Keratinocyte (primary cell): ENCODE data around the gene NUTF2. TPM values are rescaled to one million over a fixed set of nuclear protein-coding genes. Genes with fewer than 3 reads are reported as not detected.

Experiments
- DNase-seq: peaks from one replicate; pipeline ENCODE4 v3.0.0-alpha.2; 2011; ENCODE audit warnings: low read depth, missing footprints, low spot score
- FAIRE-seq: peaks from 2 replicates; lab custom pipeline; 2011; peaks lifted over from hg19 to GRCh38; lab: Jason Lieb, UNC
- H2AFZ ChIP-seq: 2 replicates; pipeline ENCODE4 v1.6.0; 2012; ENCODE audit warnings: low read length, control low read depth, inconsistent platforms; ENCODE audit not compliant: control insufficient read depth
- H3K27ac ChIP-seq: 2 replicates; pipeline ENCODE4 v1.5.1; 2011; ENCODE audit warnings: low read length; ENCODE audit not compliant: control insufficient read depth, insufficient read depth
- H3K27me3 ChIP-seq: 3 replicates; pipeline ENCODE4 v1.6.0; 2011; ENCODE audit warnings: low read length; ENCODE audit not compliant: control insufficient read depth, insufficient read depth; ENCODE audit errors: extremely low read depth
- H3K36me3 ChIP-seq, 2 experiments: 2 replicates in 1 of 2; 3 replicates in 1 of 2; pipeline ENCODE4 v1.5.1; 2011; ENCODE audit warnings: low read length in 2 of 2, mild to moderate bottlenecking in 1 of 2; ENCODE audit not compliant: control insufficient read depth in 2 of 2, insufficient read depth in 2 of 2; ENCODE audit errors: extremely low read depth in 1 of 2
- H3K4me1 ChIP-seq: 3 replicates; pipeline ENCODE4 v1.5.1; 2011; ENCODE audit warnings: low read length; ENCODE audit not compliant: control insufficient read depth, insufficient read depth; ENCODE audit errors: extremely low read depth
- H3K4me2 ChIP-seq: 3 replicates; pipeline ENCODE4 v1.6.0; 2011; ENCODE audit warnings: low read depth, low read length; ENCODE audit not compliant: control insufficient read depth, insufficient read depth; ENCODE audit errors: extremely low read depth
- H3K4me3 ChIP-seq, 3 experiments: fragments of 200-600 bp in 1 of 3; sonication (generic) in 1 of 3; 2 replicates in 2 of 3; 3 replicates in 1 of 3; pipeline ENCODE4 v1.5.1; 2011 to 2016; ENCODE audit warnings: low read length in 3 of 3, mild to moderate bottlenecking in 3 of 3, control low read depth in 2 of 3, inconsistent platforms in 1 of 3, low read depth in 1 of 3, mixed read lengths in 1 of 3, mixed run types in 1 of 3, moderate library complexity in 1 of 3; ENCODE audit not compliant: control insufficient read depth in 2 of 3, insufficient read depth in 2 of 3; ENCODE audit errors: extremely low read depth in 1 of 3
- H3K79me2 ChIP-seq: 2 replicates; pipeline ENCODE4 v1.6.0; 2012; ENCODE audit warnings: low read length; ENCODE audit not compliant: control insufficient read depth, insufficient read depth
- H3K9ac ChIP-seq: 3 replicates; pipeline ENCODE4 v1.6.0; 2011; ENCODE audit warnings: low read length; ENCODE audit not compliant: control insufficient read depth, insufficient read depth; ENCODE audit errors: extremely low read depth
- H3K9me1 ChIP-seq: 3 replicates; pipeline ENCODE4 v1.6.0; 2011; ENCODE audit warnings: low read length; ENCODE audit not compliant: control insufficient read depth, insufficient read depth; ENCODE audit errors: extremely low read depth
- H3K9me3 ChIP-seq: 2 replicates; pipeline ENCODE4 v1.5.1; 2012; ENCODE audit warnings: low read depth, low read length; ENCODE audit not compliant: control insufficient read depth
- H4K20me1 ChIP-seq: 3 replicates; pipeline ENCODE4 v1.6.0; 2011; ENCODE audit warnings: low read length; ENCODE audit not compliant: control insufficient read depth, insufficient read depth; ENCODE audit errors: extremely low read depth
- CTCF ChIP-seq, 3 experiments: IDR thresholded peaks in 1 of 3; conservative IDR thresholded peaks in 1 of 3; optimal IDR thresholded peaks in 1 of 3; 2 replicates in 2 of 3; 3 replicates in 1 of 3; pipeline versions ENCODE3 to v1.5.1; 2011; ENCODE audit warnings: low read length in 3 of 3, mild to moderate bottlenecking in 3 of 3, moderate library complexity in 2 of 3, control low read depth in 1 of 3, inconsistent platforms in 1 of 3; ENCODE audit not compliant: insufficient read depth in 2 of 3; ENCODE audit errors: extremely low read depth in 1 of 3
- EZH2 ChIP-seq: IDR thresholded peaks from one replicate; pipeline ENCODE4 v1.6.1; 2012; ENCODE audit warnings: inconsistent platforms, mild to moderate bottlenecking, low read length, moderate library complexity
- dilution Hi-C: fragments of 300-500 bp; cut with MboI; formaldehyde crosslinking; loops from one replicate; pipeline ENCODE4 v1.7.0; 2020; ENCODE audit warnings: low sequenced_read_pairs; ENCODE audit not compliant: extremely low pct_ligation_motif_present
- polyA plus RNA-seq, 5 experiments: library from polyadenylated mRNA; depleted of rRNA in 3 of 5; stranded (reverse) in 3 of 5; stranded (forward) in 1 of 5; unstranded in 1 of 5; fragments of >200 nt; gene quantifications; 1 replicate in 1 of 5; 2 replicates in 3 of 5; 3 replicates in 1 of 5; pipeline versions ENCODE4 v1.2.1 to v1.2.3, GENCODE V29; 2011 to 2012; ENCODE audit warnings: missing spikeins in 2 of 5, low read depth in 1 of 5, low replicate concordance in 1 of 5

NUTF2 gene
- polyA plus RNA-seq, 1 donor (not counting 4 experiments of a cell fraction or from before 2014, with no cell fraction given) = 189 TPM

DNA sequence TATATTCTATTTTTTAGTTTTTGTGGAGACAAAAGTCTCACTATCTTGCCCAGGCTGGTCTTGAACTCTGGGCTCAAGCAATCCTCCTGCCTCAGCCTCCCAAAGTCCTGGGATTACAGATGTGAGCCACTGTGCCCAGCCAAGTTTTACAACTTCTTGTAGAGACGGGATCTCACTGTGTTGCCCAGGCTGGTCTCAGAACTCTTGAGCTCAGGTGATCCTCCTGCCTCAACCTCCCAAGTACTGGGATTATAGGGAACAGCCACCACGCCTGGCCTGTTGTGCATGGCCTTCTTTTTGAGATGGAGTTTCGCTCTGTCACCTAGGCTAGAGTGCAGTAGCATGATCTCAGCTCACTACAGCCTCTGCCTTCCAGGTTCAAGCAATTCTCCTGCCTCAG lies 6.9 kb downstream of the NUTF2 start:
- H3K9ac ChIP-seq = no peak overlapping the region
- H3K27me3 ChIP-seq = no peaks in the 10 kb centered on the region
- H3K4me1 ChIP-seq = peaks cover 21% of the 10 kb centered on the region
- H3K36me3 ChIP-seq = peaks cover 0 to 22% of the 10 kb centered on the region in 2 experiments
- H3K27ac ChIP-seq = no peak overlapping the region
- TF ChIP-seq CTCF (optimal IDR thresholded peaks at IDR 0.05 in 1 of 3, IDR thresholded peaks at IDR 0.05 in 1 of 3, conservative IDR thresholded peaks at IDR 0.05 in 1 of 3; ENCODE audit: extremely low read depth in 1 of 3, insufficient read depth in 2 of 3, low read length in 3 of 3) = no peak
- no peak for TF ChIP-seq EZH2
- dilution Hi-C loops = no loop called here
- DNase-seq = no peak
- no peak for FAIRE-seq
- no peak overlapping the region for H2AFZ ChIP-seq
- peaks cover 91% of the 10 kb centered on the region for H3K79me2 ChIP-seq
- H3K9me3 ChIP-seq = no peaks in the 10 kb centered on the region
- no peak overlapping the region for H3K4me3 ChIP-seq
- peaks cover 27% of the 10 kb centered on the region for H4K20me1 ChIP-seq
- peaks cover 7% of the 10 kb centered on the region for H3K9me1 ChIP-seq
- H3K4me2 ChIP-seq = no peak overlapping the region

GRCh38 chr16:67855789-67856188 lies 9.1 kb downstream of the NUTF2 start:
- H3K4me1 ChIP-seq = peaks cover 25% of the 10 kb centered on the region
- no peaks in the 10 kb centered on the region for H3K27me3 ChIP-seq
- no peak overlapping the region for H3K4me2 ChIP-seq
- DNase-seq = no peak
- H3K9ac ChIP-seq = no peak overlapping the region
- no peak for FAIRE-seq
- TF ChIP-seq EZH2 = no peak
- TF ChIP-seq CTCF (optimal IDR thresholded peaks at IDR 0.05 in 1 of 3, IDR thresholded peaks at IDR 0.05 in 1 of 3, conservative IDR thresholded peaks at IDR 0.05 in 1 of 3; ENCODE audit: extremely low read depth in 1 of 3, insufficient read depth in 2 of 3, low read length in 3 of 3) = no peak
- peaks cover 27% of the 10 kb centered on the region for H4K20me1 ChIP-seq
- H3K4me3 ChIP-seq = no peak overlapping the region
- peaks cover 92% of the 10 kb centered on the region for H3K79me2 ChIP-seq
- H3K27ac ChIP-seq = peak overlapping the region; percentile 48
- peaks cover 5 to 25% of the 10 kb centered on the region in 2 experiments for H3K36me3 ChIP-seq
- peaks cover 5% of the 10 kb centered on the region for H3K9me1 ChIP-seq
- dilution Hi-C loops = no loop called here
- no peaks in the 10 kb centered on the region for H3K9me3 ChIP-seq
- H2AFZ ChIP-seq = no peak overlapping the region
